ENCODE results near the gene AFDN.

DNA sequence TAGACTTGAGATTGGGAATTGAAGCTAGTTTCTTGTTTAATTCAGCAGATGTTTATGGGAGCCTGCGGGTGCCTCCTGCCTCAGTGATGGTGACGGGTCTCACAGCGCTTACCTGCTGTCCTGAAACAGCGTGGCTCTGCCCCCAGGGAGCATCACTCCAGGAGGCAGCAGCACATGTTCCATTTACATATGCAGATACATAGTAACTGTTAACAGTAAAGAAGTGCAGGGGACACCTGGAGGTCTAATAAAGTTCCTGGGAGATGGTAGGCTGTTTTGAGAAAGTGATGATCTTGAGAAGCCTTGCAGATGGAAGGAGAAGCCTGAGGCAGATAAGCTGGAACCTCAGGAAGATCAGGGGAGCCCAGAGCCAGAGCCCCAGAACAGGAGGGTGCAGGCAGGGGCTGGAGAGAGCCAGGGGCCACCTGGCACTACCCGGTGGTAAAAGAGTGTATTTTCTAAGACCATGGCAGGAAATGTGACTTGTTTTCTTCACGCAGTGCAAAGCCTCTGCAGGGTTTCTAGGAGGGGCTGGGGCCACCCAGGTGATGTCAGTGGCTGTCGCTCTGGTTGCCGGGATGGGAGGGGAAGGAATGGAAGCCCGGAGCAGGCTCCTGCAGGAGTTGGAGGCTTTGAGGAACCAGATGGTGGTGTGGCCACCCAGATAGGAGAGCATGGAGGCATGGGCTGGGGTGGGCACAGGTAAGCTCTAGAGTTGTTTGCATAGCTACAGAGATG, 146.6 kb downstream of the AFDN start:
- TF ChIP-seq, protein P1, sequence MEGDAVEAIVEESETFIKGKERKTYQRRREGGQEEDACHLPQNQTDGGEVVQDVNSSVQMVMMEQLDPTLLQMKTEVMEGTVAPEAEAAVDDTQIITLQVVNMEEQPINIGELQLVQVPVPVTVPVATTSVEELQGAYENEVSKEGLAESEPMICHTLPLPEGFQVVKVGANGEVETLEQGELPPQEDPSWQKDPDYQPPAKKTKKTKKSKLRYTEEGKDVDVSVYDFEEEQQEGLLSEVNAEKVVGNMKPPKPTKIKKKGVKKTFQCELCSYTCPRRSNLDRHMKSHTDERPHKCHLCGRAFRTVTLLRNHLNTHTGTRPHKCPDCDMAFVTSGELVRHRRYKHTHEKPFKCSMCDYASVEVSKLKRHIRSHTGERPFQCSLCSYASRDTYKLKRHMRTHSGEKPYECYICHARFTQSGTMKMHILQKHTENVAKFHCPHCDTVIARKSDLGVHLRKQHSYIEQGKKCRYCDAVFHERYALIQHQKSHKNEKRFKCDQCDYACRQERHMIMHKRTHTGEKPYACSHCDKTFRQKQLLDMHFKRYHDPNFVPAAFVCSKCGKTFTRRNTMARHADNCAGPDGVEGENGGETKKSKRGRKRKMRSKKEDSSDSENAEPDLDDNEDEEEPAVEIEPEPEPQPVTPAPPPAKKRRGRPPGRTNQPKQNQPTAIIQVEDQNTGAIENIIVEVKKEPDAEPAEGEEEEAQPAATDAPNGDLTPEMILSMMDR (conservative IDR thresholded peaks at IDR 0.05): no peak
- TF ChIP-seq EZH2 (IDR thresholded peaks at IDR 0.05; ENCODE audit: low read depth): no peak

All from PC-9 (cell line).